NCI-H1092 treated with DMSO at 0.1 percent for 48 hours (cell line): ENCODE results near the gene TMEM41A.

ENCODE experiments used
- DNase-seq: peaks from one replicate; lab custom pipeline; 2025; lab: John Stamatoyannopoulos, UW

Gene TMEM41A

GRCh38 chr3:185498503-185499396 is at the start of gene TMEM41A:
TSS of gene TMEM41A (minus strand) at chr3:185499035. CDS start at chr3:185498961, 74 bp downstream.
- DNase-seq, result peak; percentile 89

GRCh38 chr3:185540695-185541094 is 41.9 kb upstream of the TMEM41A start:
- no peak for DNase-seq

GRCh38 chr3:185539934-185540333 is 41.1 kb upstream of the TMEM41A start:
- DNase-seq, result no peak

GRCh38 chr3:185537369-185537970 is 38.6 kb upstream of the TMEM41A start:
- no peak for DNase-seq

- no peak for DNase-seq
Observed at GRCh38 chr3:185534511-185534910, 35.7 kb upstream of the TMEM41A start.

DNA sequence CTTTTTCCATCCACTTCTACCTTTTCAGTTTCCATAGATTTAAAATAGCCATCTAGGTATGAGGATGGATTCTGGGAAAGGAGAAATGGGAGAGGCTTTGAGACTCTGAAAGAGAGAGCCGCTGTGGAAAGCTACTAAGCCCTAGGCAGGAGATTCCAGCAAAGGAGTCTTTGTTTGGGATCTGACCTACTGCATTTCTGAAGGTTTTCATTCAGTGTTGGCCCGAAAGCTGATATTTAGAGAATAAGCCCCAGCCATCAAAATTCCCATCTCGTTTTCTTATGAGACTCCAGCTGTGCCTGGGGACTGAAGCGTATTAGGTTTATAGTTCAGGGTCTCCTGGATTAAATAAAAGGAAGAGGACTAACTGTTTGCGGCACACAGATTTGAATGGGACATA is 34.1 kb upstream of the TMEM41A start:
- DNase-seq, result no peak

GRCh38 chr3:185530856-185531255 is 32.0 kb upstream of the TMEM41A start:
- DNase-seq, result no peak

DNA sequence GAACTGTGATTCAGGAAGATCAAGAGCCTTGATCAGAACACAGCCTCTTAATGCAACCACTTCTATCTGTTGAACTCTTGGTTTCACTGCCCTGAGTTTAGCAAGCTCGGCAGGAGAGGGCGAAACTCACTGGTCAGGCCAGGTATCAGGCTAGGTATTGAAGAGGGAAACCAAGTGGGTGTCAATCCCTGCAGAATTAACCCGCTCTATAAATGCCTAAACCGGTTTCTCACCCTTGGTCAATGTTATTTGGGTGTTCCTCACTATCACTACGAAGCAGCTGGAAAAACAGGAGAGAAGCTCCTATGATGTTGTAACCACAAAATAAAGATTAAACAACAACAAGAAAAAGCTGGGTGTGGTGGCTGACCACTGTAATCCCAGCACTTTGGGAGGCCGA is 29.7 kb upstream of the TMEM41A start:
- DNase-seq, result no peak

GRCh38 chr3:185527364-185527763 is 28.5 kb upstream of the TMEM41A start:
- DNase-seq, result no peak

DNA sequence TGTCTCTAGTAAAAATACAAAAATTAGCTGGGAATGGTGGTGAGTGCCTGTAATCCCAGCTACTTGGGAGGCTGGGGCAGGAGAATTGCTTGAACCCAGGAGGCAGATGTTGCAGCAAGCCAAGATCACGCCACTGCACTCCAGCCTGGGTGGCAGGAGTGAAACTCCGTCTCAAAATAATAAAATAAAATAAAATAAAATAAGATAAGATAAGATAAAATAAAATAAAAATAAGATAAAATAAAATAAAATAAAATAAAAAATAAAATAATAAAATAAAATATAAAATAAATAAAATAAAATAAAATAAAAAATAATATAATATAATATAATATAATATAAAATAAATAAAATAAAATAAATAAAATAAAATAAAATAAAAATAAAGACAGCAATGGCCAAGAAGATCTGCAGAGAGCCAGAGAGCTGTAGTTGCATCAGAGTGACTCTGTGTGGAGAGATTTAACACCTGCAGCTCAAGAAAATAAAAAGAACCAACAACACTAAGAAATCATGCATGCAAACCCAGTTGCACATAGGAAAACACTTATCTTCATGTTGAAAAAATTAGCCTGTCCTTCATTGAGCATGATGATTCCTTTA is 27.6 kb upstream of the TMEM41A start:
- no peak for DNase-seq

DNA sequence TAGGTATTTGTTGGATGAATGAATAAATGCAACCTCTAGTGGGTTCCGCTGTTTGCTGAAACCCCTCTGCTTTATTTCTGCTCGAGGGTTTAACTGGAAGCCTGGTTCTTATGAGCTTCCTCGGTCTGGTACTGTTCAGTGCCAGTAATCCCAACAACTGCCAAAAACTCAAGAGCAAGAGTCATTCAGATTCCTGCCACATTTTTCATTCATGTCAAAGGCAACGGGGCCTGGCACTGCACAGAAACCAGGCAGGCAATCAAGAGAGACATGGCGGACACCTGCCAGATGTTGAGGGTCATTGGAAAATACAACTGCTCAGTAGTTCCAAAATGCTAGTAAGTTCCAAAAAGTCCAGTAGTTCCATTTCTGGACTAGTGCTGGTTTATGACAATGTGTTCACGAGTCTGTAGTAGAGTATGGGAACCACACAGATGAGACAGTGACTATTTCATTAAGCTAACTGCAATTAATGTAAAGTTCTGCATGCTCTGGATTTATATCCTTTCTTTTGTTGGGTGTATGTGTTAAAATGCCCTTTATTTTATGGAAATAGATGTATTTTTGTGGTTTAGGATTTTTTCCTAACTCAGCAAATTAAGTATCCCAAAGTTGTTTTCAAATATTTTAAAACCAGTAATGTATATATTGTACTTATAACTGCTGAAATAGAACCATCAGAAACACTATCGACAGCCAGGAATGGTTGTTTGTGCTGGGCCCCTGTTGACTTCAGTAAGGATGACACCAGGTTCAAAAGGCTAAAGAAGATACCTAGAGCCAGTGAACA is 22.7 kb upstream of the TMEM41A start:
- no peak for DNase-seq

- peak; percentile 2 for DNase-seq
Observed at GRCh38 chr3:185519021-185519420, 20.2 kb upstream of the TMEM41A start.

- no peak for DNase-seq
Observed at GRCh38 chr3:185517387-185518130, 18.7 kb upstream of the TMEM41A start.

GRCh38 chr3:185511711-185512110 is 12.9 kb upstream of the TMEM41A start:
- DNase-seq, result no peak

GRCh38 chr3:185508335-185508991 is 9.6 kb upstream of the TMEM41A start:
- DNase-seq, result no peak

DNA sequence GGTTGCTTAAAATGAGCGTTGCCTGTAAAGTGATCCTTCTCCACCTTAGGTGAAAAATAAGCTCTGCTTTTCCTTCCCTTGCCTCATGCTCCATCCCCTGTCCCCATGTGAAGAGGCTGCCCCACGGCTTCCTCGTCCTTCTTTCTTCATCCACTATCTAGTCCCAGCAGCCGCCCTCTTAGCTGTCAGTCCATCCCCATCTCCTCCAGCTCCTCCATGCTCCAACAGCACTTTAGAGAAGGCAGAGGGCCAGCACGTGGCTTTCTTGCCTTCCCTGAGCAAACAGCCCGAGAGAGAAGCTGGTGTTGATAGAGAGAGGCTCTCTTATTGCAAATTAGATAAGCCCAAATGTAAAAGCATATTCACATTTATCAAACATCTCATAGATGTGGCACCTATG is 9.0 kb upstream of the TMEM41A start:
- no peak for DNase-seq

DNA sequence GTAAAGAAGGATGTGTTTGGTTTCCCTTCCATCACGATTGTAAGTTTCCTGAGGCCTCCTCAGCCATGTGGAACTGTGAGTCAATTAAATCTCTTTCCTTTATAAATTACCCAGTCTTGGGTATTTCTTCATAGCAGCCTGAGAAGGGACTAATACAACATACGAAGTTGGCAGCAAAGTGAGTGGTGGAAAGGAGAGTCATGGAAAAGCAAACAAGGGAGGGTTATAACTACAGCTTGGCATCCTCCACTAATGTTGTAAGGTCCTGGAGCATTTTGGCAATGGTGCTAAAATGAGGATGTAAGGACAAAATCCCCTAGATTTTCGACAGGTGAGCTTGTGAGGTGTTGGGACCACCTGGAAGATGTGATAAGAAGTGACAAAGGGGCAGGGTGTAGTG is 5.8 kb upstream of the TMEM41A start:
- DNase-seq, result no peak

DNA sequence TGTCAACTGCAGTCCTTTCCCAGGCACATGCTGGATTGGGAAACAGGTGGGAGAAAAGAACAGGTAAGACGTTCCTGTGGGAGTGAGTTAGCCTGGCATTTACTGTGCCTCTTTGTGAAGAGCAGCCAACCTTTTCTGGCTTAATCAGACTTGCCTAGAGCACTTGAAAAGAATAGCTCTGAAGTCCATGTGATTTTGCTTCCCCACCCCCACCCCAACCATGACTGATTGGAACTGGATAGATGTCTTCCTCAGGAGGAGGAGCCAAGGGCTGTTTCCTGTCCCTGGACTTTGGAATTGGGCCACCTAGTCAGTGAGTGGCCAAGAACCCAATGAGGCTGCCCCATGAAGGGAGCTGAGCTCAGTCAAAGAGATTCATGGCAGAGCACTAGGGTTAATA is 4.7 kb upstream of the TMEM41A start:
- no peak for DNase-seq

DNA sequence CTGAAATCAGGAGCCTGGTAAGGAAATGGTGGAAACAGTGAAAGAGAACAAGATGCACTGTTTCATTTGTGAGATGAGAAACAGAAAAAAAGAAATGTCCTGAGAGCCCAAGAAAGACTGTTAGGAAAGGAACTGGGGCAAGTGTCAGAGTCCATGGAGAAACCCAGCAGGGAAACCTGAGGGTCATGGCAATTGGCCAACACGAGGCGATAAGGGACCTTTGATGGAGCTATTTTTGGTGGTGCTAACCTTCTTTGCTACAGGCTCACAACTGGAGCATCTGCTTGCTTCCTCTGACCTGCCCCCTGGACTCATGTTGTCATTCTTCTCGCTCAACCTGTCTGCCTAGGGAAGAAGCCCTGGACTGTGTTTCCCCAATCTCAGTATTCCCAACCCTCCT is 4.2 kb upstream of the TMEM41A start:
- no peak for DNase-seq

- no peak for DNase-seq
Observed at GRCh38 chr3:185490241-185490640, 8.6 kb downstream of the TMEM41A start.

- no peak for DNase-seq
Observed at GRCh38 chr3:185489462-185489861, 9.4 kb downstream of the TMEM41A start.
